Brain pericyte (primary cell): ENCODE results near the gene CRIP1.

Source experiments
- DNase-seq: peaks from one replicate; pipeline ENCODE4 v3.0.0-alpha.2; 2012; ENCODE audit warnings: low read depth, low spot score

The CRIP1 gene

GRCh38 chr14:105450864-105451720 lies 35.6 kb upstream of the CRIP1 start:
- no peak for DNase-seq

DNA sequence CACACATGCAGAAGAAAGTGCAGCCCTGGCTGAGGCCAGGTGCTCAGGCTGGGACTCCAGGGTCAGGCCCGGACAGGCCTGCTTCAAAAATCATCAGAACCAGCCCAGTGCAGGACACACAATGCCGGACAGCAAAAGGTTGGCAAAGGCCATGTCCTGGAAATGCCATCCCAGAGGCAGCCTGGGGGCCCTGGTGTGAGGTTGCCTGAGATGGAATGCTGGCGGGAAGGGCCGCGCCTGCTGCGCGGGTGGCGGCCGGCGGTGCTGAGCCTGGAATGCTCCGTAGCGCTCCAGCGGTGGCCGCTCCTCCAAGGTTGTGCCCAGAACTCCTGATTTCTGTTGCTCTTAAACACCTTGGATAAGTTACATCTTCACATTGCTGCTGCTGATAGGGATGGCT lies 33.7 kb upstream of the CRIP1 start:
- no peak for DNase-seq

DNA sequence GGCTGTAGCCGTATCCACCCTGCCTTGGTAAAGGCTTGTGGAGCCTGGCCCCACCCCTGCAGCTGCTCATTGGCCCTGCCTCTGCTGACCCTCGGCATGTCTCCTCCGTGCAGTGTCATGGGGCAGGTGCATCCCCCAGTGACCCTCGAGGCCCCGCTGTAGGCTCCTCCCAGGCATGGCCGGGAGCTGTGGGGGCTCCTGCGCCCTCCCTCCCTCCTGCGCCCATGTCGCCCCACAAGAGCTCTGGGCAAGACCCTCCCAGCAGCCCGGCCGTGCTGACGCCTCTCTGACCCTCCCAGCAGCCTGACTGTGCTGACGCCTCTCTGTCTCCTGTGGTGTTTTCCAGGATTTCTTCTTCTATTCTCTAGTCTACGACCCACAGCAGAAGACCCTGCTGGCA lies 32.8 kb upstream of the CRIP1 start:
- no peak for DNase-seq

GRCh38 chr14:105455086-105455640 lies 31.5 kb upstream of the CRIP1 start:
- DNase-seq, result no peak

DNA sequence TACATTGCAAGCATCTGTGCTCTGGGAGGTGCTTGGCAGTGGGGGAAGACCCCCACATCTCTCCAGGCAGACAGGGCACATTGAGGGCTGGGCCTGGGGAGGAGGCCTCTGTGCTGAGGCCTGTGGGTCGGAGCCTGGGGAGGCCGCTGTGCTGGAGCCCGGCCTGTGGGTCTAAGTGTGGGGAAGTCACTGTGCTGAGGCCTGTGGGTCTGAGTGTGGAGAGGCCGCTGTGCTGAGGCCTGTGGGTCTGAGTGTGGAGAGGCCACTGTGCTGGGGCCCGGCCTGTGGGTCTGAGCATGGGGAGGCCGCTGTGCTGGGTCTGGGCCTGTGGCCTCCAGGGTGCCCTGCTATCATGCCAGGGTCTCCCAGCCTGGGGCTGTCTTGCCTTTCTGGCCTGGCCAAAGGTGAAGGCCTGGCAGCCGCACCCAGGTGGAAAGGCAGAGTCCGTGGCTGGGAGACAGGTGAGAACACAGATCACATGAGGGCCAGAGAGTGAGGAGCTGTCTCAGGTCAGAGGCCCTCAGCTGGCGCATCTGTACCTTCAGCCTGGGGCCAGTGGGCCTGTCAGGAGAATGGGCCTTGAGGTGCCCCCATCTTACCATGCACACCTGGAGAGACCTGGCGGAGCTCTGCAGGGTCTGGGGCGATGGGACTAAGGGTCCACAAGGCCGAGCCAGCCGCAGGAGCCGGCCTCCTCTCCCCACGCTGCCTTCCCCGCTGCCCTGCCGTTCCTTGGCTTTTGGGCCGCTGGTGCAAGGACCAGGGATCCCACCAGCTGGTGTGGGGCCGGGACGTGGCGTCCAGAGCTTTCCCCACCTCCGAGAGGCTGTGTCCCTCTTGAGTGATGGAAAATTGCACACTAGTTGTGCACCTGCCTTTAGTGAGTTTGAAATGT lies 30.7 kb upstream of the CRIP1 start:
- DNase-seq, result no peak

- no peak for DNase-seq
Measured at GRCh38 chr14:105456736-105457617, 29.7 kb upstream of the CRIP1 start.

GRCh38 chr14:105458010-105458409 lies 28.7 kb upstream of the CRIP1 start:
- no peak for DNase-seq

DNA sequence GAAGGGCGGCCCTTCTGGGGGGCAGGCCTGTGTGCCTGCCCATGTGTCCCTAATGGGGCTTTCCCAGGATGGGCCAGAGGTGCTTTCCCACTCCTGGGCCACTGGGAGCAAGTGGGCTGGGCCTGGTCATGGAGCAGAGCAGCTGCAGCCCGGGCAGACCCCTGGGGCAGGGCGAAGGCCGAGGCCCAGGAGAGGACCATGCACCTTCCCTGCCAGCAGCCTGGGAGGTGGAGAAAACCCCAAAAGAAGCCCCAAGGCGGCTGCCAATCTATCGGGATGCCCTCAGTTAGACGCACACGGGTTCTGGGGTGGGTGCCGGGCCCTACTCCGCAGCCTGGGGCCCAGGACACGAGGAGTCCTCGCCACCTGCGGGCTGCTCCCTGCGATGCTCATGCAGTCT lies 28.1 kb upstream of the CRIP1 start:
- DNase-seq, result no peak

DNA sequence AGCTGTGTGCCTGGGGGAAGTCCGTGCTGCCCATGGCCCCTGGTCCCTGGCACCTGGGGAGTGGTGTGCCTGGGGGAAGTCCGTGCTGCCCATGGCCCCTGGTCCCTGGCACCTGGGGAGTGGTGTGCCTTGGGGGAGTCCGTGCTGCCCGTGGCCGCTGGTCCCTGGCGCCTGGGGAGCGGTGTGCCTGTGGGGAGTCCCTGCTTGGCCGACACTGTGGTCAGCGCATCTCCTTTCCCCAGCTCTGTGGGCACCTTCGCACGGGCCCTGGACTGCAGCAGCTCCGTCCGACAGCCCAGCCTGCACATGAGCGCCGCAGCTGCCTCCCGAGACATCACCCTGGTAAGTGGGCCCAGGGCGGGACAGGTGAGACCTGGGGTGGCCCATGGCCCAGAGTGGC lies 26.6 kb upstream of the CRIP1 start:
- no peak for DNase-seq

GRCh38 chr14:105460616-105461015 lies 26.1 kb upstream of the CRIP1 start:
- DNase-seq, result no peak

- DNase-seq, result no peak
Measured at GRCh38 chr14:105461903-105462302, 24.8 kb upstream of the CRIP1 start.

DNA sequence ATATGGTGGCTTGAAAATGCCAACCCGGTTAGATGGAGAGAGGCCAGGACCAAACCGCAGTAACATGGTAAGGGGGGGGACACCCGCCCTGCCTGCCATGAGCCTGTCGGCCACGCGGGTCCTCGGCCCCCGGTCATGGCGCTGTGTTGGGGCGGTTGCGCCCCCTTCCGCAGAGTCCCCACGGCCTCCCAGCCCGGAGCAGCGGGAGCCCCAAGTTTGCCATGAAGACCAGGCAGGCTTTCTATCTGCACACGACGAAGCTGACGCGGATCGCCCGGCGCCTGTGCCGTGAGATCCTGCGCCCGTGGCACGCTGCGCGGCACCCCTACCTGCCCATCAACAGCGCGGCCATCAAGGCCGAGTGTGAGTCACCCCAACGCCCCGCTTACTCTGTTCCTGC lies 22.2 kb upstream of the CRIP1 start:
- no peak for DNase-seq

GRCh38 chr14:105465209-105466031 lies 21.3 kb upstream of the CRIP1 start:
- no peak for DNase-seq

DNA sequence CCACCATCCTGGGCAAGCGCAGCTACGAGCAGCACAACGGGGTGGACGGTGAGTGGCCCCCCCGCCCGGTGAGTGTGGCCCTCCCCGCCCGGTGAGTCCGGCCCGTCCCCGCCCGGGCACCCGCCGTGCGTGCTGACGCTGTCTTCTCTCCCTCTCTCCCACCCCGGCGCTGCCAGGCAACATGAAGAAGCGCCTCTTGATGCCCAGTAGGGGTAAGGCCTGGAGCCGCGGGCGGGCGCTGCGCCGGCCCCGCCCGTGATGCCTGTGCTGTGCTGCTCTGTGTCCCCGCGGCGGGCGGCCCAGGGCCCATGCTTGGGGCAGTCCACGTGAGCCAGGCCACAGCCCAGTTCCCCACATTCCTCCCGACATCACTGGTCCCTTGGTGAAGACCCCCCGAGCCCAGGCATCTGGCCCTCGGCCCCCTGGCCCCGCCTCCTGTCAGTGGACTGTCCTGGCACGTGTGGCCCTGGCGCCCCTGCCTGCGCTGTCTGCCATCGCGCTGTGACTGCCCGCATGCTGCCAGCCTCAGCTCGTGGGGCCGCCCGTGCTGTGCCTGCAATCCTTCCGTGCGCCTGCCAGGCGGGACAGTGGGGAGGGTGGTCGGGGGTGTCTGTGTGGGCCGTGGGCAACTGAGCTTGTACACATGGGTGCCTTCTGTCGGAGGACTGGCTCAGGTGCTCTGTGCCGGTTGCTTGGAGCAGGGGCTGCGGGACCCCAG lies 20.0 kb upstream of the CRIP1 start:
- no peak for DNase-seq

DNA sequence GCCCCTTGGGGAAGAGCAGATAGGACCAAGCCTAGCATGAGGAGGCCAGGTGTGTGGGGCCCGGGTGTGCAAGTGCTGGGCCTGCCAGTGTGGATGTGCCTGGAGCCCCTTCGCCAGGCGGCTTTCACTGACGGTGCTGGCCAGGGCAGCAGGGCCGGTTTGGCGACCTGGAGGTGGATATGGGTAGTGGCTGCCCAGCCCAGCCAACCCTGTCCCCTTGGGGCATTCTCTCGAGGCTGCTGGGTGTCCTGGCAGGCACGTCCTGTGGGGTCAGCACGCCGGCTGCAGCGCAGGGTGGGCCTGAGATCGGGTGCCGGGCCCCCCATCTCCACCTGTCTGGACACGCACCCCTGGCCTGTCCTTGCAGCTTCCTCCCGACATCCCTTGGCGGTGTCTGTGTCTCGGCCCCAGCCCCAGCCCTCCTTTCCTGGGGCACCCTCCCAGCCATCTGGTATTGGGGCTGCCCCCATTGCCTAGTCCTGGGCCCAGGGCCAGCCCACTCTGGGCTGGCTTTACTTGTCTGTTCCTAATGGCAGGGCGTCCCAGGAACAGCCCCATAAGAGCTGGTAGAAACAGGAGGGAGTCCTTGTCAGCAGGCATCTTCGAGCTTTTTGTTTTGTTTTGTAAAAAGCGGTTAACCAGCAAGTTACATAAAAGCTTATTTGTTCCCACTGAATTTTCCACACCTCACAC lies 19.3 kb upstream of the CRIP1 start:
- no peak for DNase-seq

DNA sequence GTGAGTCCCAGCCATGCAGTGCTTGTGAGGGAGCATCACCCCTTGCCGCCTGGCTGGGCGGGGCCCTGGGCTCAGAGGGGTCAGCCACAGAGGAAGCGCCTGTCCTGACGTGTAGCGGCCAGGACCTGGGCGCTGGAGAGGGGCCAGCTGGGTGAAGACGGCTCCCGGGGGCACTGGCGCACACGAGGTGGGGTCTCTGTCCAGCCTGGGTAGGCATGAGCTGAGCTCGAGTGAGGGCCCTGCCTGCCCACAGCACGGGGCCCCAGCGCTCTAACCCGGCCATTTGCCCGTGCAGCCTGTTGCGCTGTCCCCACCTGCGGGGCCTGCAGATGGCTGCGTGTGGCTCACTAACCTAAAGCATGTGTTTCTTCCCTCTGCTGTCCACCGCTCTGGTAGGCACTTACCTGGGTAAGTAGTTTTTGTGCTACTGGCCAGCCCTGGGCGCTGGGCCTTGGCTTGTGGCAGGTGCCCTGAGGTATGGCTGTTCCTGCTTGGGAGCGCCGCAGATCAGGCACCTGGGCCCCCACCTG lies 18.7 kb upstream of the CRIP1 start:
- DNase-seq, result no peak

GRCh38 chr14:105468621-105469241 lies 18.0 kb upstream of the CRIP1 start:
- no peak for DNase-seq
